Measurements from ENCODE around the gene WFIKKN1.

WFIKKN1 gene

GRCh38 chr16:637081-638018 is 6.6 kb downstream of the WFIKKN1 start:
- DNase-seq (ENCODE audit: low read depth), result peak; percentile 87

GRCh38 chr16:638034-638543 is 7.3 kb downstream of the WFIKKN1 start:
- DNase-seq (ENCODE audit: low read depth), result no peak

GRCh38 chr16:638836-639235 is 8.1 kb downstream of the WFIKKN1 start:
- DNase-seq (ENCODE audit: low read depth), result no peak

- no peak for DNase-seq (ENCODE audit: low read depth)
These were observed 9.8 kb downstream of the WFIKKN1 start for GRCh38 chr16:640614-641013.

- peak; percentile 82 for DNase-seq (ENCODE audit: low read depth)
These were observed 10.8 kb downstream of the WFIKKN1 start, which contains the start of gene MCRIP2 for GRCh38 chr16:641326-642188. MCRIP2 (plus strand) TSS chr16:641828; CDS start chr16:641992, 164 bp downstream.

- DNase-seq (ENCODE audit: low read depth), result peak; percentile 42
These were observed 11.6 kb downstream of the WFIKKN1 start for GRCh38 chr16:642189-643049.

GRCh38 chr16:643050-643368 is 12.2 kb downstream of the WFIKKN1 start:
- no peak for DNase-seq (ENCODE audit: low read depth)

- DNase-seq (ENCODE audit: low read depth), result no peak
These were observed 13.8 kb downstream of the WFIKKN1 start for GRCh38 chr16:644556-644955.

- no peak for DNase-seq (ENCODE audit: low read depth)
These were observed 15.3 kb downstream of the WFIKKN1 start for GRCh38 chr16:645852-646678.

- DNase-seq (ENCODE audit: low read depth), result no peak
These were observed 15.9 kb downstream of the WFIKKN1 start for GRCh38 chr16:646679-647172.

GRCh38 chr16:647173-647902 is 16.6 kb downstream of the WFIKKN1 start:
- no peak for DNase-seq (ENCODE audit: low read depth)

- DNase-seq (ENCODE audit: low read depth), result peak; percentile 38
These were observed 17.4 kb downstream of the WFIKKN1 start for GRCh38 chr16:648071-648780.

GRCh38 chr16:648781-649589 is 18.2 kb downstream of the WFIKKN1 start, which contains the start of gene WDR90:
WDR90 (plus strand) TSS chr16:649365; CDS start chr16:649417, 52 bp downstream.
- DNase-seq (ENCODE audit: low read depth), result peak; percentile 92

- DNase-seq (ENCODE audit: low read depth), result peak; percentile 45
These were observed 18.8 kb downstream of the WFIKKN1 start for GRCh38 chr16:649631-650030.

- DNase-seq (ENCODE audit: low read depth), result no peak
These were observed 21.1 kb downstream of the WFIKKN1 start for GRCh38 chr16:651844-652243.

- no peak for DNase-seq (ENCODE audit: low read depth)
These were observed 21.9 kb downstream of the WFIKKN1 start for GRCh38 chr16:652454-653305.

- no peak for DNase-seq (ENCODE audit: low read depth)
These were observed 23.2 kb downstream of the WFIKKN1 start for GRCh38 chr16:654034-654433.
